Common myeloid progenitor, CD34-positive (primary cell): ENCODE results near the gene RAVER2.

Experiments used
- CTCF ChIA-PET: fragments of 350-600 bp; sonication (Branson Sonifier 250); formaldehyde crosslinking; loops from one replicate; lab custom pipeline; 2021; ENCODE audit warnings: antibody characterized with exemption; lab: Charles Lee
- POLR2A ChIA-PET: fragments of 350-600 bp; sonication (Branson Sonifier 250); formaldehyde crosslinking; loops from one replicate; lab custom pipeline; 2021; ENCODE audit warnings: antibody characterized with exemption; lab: Charles Lee
- DNase-seq, 3 donors: peaks; one replicate each; pipeline versions ENCODE4 v3.0.0 to v3.0.0-alpha.2; 2013
- H3K27ac ChIP-seq, 2 experiments: 1 replicate in 1 of 2; 2 replicates in 1 of 2; pipeline ENCODE4 v1.7.0; 2013; ENCODE audit warnings: inconsistent platforms in 2 of 2, low read length in 2 of 2, mild to moderate bottlenecking in 2 of 2, low read depth in 1 of 2, moderate library complexity in 1 of 2; ENCODE audit not compliant: severe bottlenecking in 2 of 2, insufficient read depth in 1 of 2, poor library complexity in 1 of 2
- H3K27me3 ChIP-seq, 5 experiments: replicated peaks in 2 of 5; 1 replicate in 3 of 5; 2 replicates in 2 of 5; pipeline versions ENCODE4 v1.6.1 to v1.7.0; 2013; ENCODE audit warnings: low read length in 4 of 5, mild to moderate bottlenecking in 2 of 5, moderate library complexity in 2 of 5, inconsistent platforms in 1 of 5; ENCODE audit not compliant: insufficient read depth in 5 of 5, control insufficient read depth in 4 of 5
- H3K36me3 ChIP-seq, 4 experiments: 1 replicate in 2 of 4; 2 replicates in 2 of 4; pipeline versions ENCODE4 v1.6.1 to v1.7.0; 2013; ENCODE audit warnings: low read length in 3 of 4, control low read depth in 1 of 4, mild to moderate bottlenecking in 1 of 4; ENCODE audit not compliant: control insufficient read depth in 4 of 4, insufficient read depth in 4 of 4
- H3K4me1 ChIP-seq, 4 experiments: 1 replicate in 3 of 4; 2 replicates in 1 of 4; pipeline versions ENCODE4 v1.6.1 to v1.7.1; 2013; ENCODE audit warnings: low read length in 3 of 4, mild to moderate bottlenecking in 3 of 4, control low read depth in 1 of 4, inconsistent platforms in 1 of 4, moderate library complexity in 1 of 4; ENCODE audit not compliant: control insufficient read depth in 4 of 4, insufficient read depth in 4 of 4; ENCODE audit errors: control extremely low read depth in 1 of 4
- H3K4me3 ChIP-seq, 7 experiments: 1 replicate in 4 of 7; 2 replicates in 3 of 7; pipeline versions ENCODE4 v1.5.1 to v1.7.0; 2013; ENCODE audit warnings: mild to moderate bottlenecking in 7 of 7, low read length in 6 of 7, moderate library complexity in 6 of 7, inconsistent platforms in 2 of 7, low read depth in 2 of 7, control low read depth in 1 of 7; ENCODE audit not compliant: insufficient read depth in 4 of 7, control insufficient read depth in 1 of 7; ENCODE audit errors: extremely low read depth in 1 of 7
- H3K9me3 ChIP-seq, 5 experiments: 1 replicate in 4 of 5; 2 replicates in 1 of 5; pipeline versions ENCODE4 v1.6.1 to v1.7.1; 2013; ENCODE audit warnings: low read length in 4 of 5, mild to moderate bottlenecking in 2 of 5, inconsistent platforms in 1 of 5, low read depth in 1 of 5, moderate library complexity in 1 of 5; ENCODE audit not compliant: control insufficient read depth in 4 of 5, insufficient read depth in 2 of 5; ENCODE audit errors: control extremely low read depth in 1 of 5
- WGBS: methylation state at CpG from one replicate; pipeline ENCODE4 v1.1.5; 2013; ENCODE audit not compliant: insufficient coverage; 5-methylcytosine and 5-hydroxymethylcytosine counted together

Gene RAVER2

GRCh38 chr1:64848136-64848535, 103.3 kb downstream of the RAVER2 start:
- peaks cover 0 to 2% (median 0%) of the 10 kb centered on the region in 4 experiments for H3K4me1 ChIP-seq
- H3K4me3 ChIP-seq: no peak overlapping the region
- WGBS: 100% methylated on average over 3 of the region's 3 CpGs
- POLR2A ChIA-PET: no interaction called here
- peaks cover 8 to 87% (median 66%) of the 10 kb centered on the region in 4 experiments for H3K36me3 ChIP-seq
- H3K27ac ChIP-seq: no peak overlapping the region
- no peaks in the 10 kb centered on the region for H3K27me3 ChIP-seq
- DNase-seq: no peak
- H3K9me3 ChIP-seq: no peaks in the 10 kb centered on the region
- CTCF ChIA-PET: interaction anchor here (1.3 kb wide), 2 partner anchors 42 to 150 kb away, joined by 3 read pairs; no protein-coding TSS in a partner anchor

- ChIA-PET POLR2A (no interaction called here), CTCF (interaction anchor here (0.6 to 0.9 kb wide), 2 partner anchors 20 to 73 kb away, joined by 3 read pairs; no protein-coding TSS in a partner anchor)
- H3K9me3 ChIP-seq: no peaks in the 10 kb centered on the region
- H3K36me3 ChIP-seq: peaks cover 10 to 87% (median 68%) of the 10 kb centered on the region in 4 experiments
- no peak for DNase-seq
- H3K27ac ChIP-seq: no peak overlapping the region
- H3K4me1 ChIP-seq: peaks cover 0 to 2% (median 0%) of the 10 kb centered on the region in 4 experiments
- WGBS: 93% methylated on average over 4 of the region's 4 CpGs
- no peaks in the 10 kb centered on the region for H3K27me3 ChIP-seq
- H3K4me3 ChIP-seq: no peak overlapping the region
Measured at GRCh38 chr1:64848803-64849202, 103.9 kb downstream of the RAVER2 start.

DNA sequence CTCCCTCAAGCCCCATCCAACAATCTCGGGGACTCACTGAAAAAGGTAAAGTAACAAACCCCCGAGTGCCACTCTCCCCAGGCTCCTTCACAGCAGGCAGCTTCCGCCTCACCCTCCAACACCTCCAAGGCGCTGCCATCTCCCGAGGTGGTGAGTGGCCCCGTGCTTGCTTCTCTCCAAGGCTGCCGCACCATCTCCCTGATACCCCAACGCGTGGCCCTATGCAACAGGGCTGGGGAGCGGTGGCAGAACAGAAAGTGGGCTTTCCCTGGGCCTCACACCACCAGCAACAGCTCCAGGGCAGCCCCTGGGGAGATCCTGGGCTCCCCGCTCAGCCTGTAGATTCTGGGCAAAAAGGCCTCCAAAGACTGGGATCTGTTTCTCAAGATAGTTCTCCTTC, 105.1 kb downstream of the RAVER2 start:
- ChIA-PET POLR2A (no interaction called here), CTCF (interaction anchor here (0.8 to 1.0 kb wide), 3 partner anchors 13 to 190 kb away, joined by 3 to 4 read pairs (median 4); no protein-coding TSS in a partner anchor)
- Histone ChIP-seq H3K27ac (no peak overlapping the region), H3K9me3 (no peaks in the 10 kb centered on the region), H3K4me3 (no peak overlapping the region), H3K4me1 (peaks cover 0 to 2% (median 0%) of the 10 kb centered on the region in 4 experiments), H3K36me3 (peaks cover 9 to 87% (median 67%) of the 10 kb centered on the region in 4 experiments), H3K27me3 (no peaks in the 10 kb centered on the region)
- DNase-seq: no peak
- WGBS: 97% methylated on average over 11 of the region's 11 CpGs

DNA sequence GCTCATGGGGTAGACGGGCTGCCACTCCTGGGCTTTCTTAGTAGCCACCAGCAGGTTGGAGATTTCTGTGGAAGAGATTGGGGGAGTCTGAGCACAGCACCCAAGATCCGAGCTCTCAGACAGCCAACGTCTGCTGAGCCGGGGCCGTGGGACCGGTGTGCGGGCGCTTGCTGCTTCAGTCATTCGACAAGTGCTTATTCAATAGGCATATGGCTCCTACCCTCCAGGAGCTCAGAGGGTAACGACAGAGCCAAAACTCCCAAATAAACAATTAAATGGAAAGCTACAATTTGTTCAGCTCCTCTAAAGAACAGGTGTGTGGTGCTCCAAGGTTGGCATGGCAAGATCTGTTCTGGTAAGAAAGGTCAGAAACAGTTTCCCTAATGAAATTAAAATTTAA, 106.0 kb downstream of the RAVER2 start:
- H3K4me1 ChIP-seq: peaks cover 0 to 2% (median 0%) of the 10 kb centered on the region in 4 experiments
- H3K9me3 ChIP-seq: no peaks in the 10 kb centered on the region
- H3K27me3 ChIP-seq: no peaks in the 10 kb centered on the region
- ChIA-PET CTCF (interaction anchor here (0.6 to 1.7 kb wide), 2 partner anchors 12 to 45 kb away, joined by 3 to 4 read pairs; no protein-coding TSS in a partner anchor), POLR2A (no interaction called here)
- DNase-seq: no peak
- WGBS: 88% methylated on average over 8 of the region's 10 CpGs
- H3K36me3 ChIP-seq: peaks cover 11 to 86% (median 64%) of the 10 kb centered on the region in 4 experiments
- no peak overlapping the region for H3K27ac ChIP-seq
- no peak overlapping the region for H3K4me3 ChIP-seq

DNA sequence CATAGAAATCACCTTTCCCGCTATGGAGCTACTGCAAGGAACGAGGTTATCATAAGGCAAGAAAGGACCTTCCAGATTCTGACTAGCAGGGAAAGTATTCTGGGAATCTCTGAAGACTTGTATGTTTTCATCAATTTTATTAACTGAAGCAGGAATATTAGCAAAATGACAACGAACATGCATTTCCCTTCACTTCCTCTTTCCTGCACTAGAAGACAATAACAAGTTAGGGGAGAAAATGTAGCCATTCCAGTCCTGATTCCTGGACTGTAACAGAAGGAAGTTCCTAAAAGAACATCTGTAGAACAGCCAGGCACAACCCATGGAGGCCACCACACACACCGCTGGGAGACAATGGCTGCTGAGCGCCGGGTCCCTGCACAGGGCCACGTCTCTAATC, 106.8 kb downstream of the RAVER2 start:
- 77% methylated on average over 5 of the region's 7 CpGs for WGBS
- CTCF ChIA-PET: interaction anchor here (1.7 kb wide), 1 partner anchor 11 kb away, joined by 4 read pairs; no protein-coding TSS in a partner anchor
- H3K36me3 ChIP-seq: peaks cover 15 to 86% (median 65%) of the 10 kb centered on the region in 4 experiments

GRCh38 chr1:64854674-64855073, 109.8 kb downstream of the RAVER2 start:
- peaks cover 0 to 2% (median 0%) of the 10 kb centered on the region in 4 experiments for H3K4me1 ChIP-seq
- no peaks in the 10 kb centered on the region for H3K27me3 ChIP-seq
- WGBS: 96% methylated on average over 5 of the region's 5 CpGs
- peaks cover 27 to 88% (median 71%) of the 10 kb centered on the region in 4 experiments for H3K36me3 ChIP-seq
- ChIA-PET CTCF (interaction anchor here (1.2 kb wide), 1 partner anchor 96 kb away, joined by 3 read pairs; no protein-coding TSS in a partner anchor), POLR2A (no interaction called here)
- H3K27ac ChIP-seq: no peak overlapping the region
- H3K4me3 ChIP-seq: no peak overlapping the region
- no peaks in the 10 kb centered on the region for H3K9me3 ChIP-seq
- DNase-seq: no peak

More for the DNA sequence above, 106.8 kb downstream of the RAVER2 start:
- POLR2A ChIA-PET: no interaction called here
- Histone ChIP-seq H3K4me3 (no peak overlapping the region), H3K27ac (no peak overlapping the region), H3K9me3 (no peaks in the 10 kb centered on the region), H3K27me3 (no peaks in the 10 kb centered on the region), H3K4me1 (peaks cover 0 to 2% (median 0%) of the 10 kb centered on the region in 4 experiments)
- peak in 1 of 3 donors; percentile 5 for DNase-seq

- CTCF ChIA-PET: interaction anchor here (1.1 to 1.4 kb wide), 2 partner anchors 192 to 219 kb away, joined by 3 to 4 read pairs; no protein-coding TSS in a partner anchor
Measured at GRCh38 chr1:64855557-64855956, 110.7 kb downstream of the RAVER2 start.

More at GRCh38 chr1:64855557-64855956, 110.7 kb downstream of the RAVER2 start:
- Histone ChIP-seq H3K36me3 (peaks cover 27 to 84% (median 66%) of the 10 kb centered on the region in 4 experiments), H3K4me1 (peaks cover 0 to 2% (median 0%) of the 10 kb centered on the region in 4 experiments), H3K9me3 (no peaks in the 10 kb centered on the region), H3K27me3 (no peaks in the 10 kb centered on the region), H3K27ac (no peak overlapping the region), H3K4me3 (no peak overlapping the region)
- no peak for DNase-seq
- WGBS: 94% methylated on average over 7 of the region's 8 CpGs
- POLR2A ChIA-PET: interaction anchor here (0.7 kb wide), 1 partner anchor 583 kb away, joined by 3 read pairs; no protein-coding TSS in a partner anchor
